ENCODE measurements around the gene PIK3AP1. TPM values are rescaled to one million over a fixed set of nuclear protein-coding genes. Genes with fewer than 3 reads are reported as not detected.

The PIK3AP1 gene
- total RNA-seq, 1 experiment from 2014 or later: 1.7 TPM

- no peak for TF ChIP-seq CTCF (conservative IDR thresholded peaks at IDR 0.05)
- no peak overlapping the region for H3K4ac ChIP-seq (ENCODE audit: low read depth, low read length)
- no peak overlapping the region for H3K18ac ChIP-seq (ENCODE audit: insufficient read length, low read depth, low read length)
- no CpG with 5 or more reads among the region's 1 CpG for WGBS (ENCODE audit: extremely low coverage, insufficient read length, low lambda C conversion rate)
- no peak overlapping the region for H2AFZ ChIP-seq (ENCODE audit: low read length)
- H3K56ac ChIP-seq (ENCODE audit: insufficient read length, low read depth, low read length): no peak overlapping the region
- H3K4me1 ChIP-seq (ENCODE audit: insufficient read depth, low read length): peaks cover 6% of the 10 kb centered on the region; the same call in 1 of the 2 replicates
- H3K79me1 ChIP-seq (ENCODE audit: insufficient read depth, low read depth, low read length, poor library complexity, severe bottlenecking): no peaks in the 10 kb centered on the region
- no peak overlapping the region for H4K91ac ChIP-seq (ENCODE audit: insufficient read length, low read depth, low read length)
- no peak overlapping the region for H3K4me3 Mint-ChIP-seq
- H3K27ac ChIP-seq (ENCODE audit: insufficient read length, low read depth, low read length): no peak overlapping the region
- no peaks in the 10 kb centered on the region for H3K27me3 Mint-ChIP-seq (ENCODE audit: low read depth)
- no peak overlapping the region for H3K27ac Mint-ChIP-seq
- no peak overlapping the region for H4K5ac ChIP-seq (ENCODE audit: insufficient read length, low read depth, low read length)
- no peak overlapping the region for H2BK120ac ChIP-seq (ENCODE audit: low read depth, low read length, poor library complexity, severe bottlenecking)
- no peak overlapping the region for H3K23ac ChIP-seq (ENCODE audit: insufficient read length, low read depth, low read length)
- no peak overlapping the region for H2AK5ac ChIP-seq (ENCODE audit: insufficient read length, low read length)
- H3K4me2 ChIP-seq (ENCODE audit: insufficient read depth, insufficient read length, low read length): no peak overlapping the region
- no peak overlapping the region for H4K8ac ChIP-seq (replicated peaks; ENCODE audit: insufficient read length, low read depth, low read length)
- H2BK12ac ChIP-seq (ENCODE audit: insufficient read length, low read depth, low read length): no peak overlapping the region
- H3T11ph ChIP-seq (ENCODE audit: low read length): no peak overlapping the region
- DNase-seq: no peak
- no peaks in the 10 kb centered on the region for H3K9me3 ChIP-seq (ENCODE audit: control insufficient read depth, low read depth, low read length)
- no peaks in the 10 kb centered on the region for H3K27me3 ChIP-seq (ENCODE audit: insufficient read depth, low read length)
- no peaks in the 10 kb centered on the region for H3K23me2 ChIP-seq (ENCODE audit: insufficient read length, low read depth, low read length, poor library complexity, severe bottlenecking)
- no peaks in the 10 kb centered on the region for H3K9me3 Mint-ChIP-seq
- no peak overlapping the region for H2BK5ac ChIP-seq (ENCODE audit: insufficient read length, low read length)
- H3K36me3 Mint-ChIP-seq (ENCODE audit: insufficient read depth in 1 of 3, low read depth in 3 of 3): no peaks in the 10 kb centered on the region
- H3K79me2 ChIP-seq (ENCODE audit: insufficient read depth, low read length): no peaks in the 10 kb centered on the region; the same call in 1 of the 2 replicates
- H3K9ac ChIP-seq (ENCODE audit: extremely low read depth, insufficient read length, low read length): no peak overlapping the region
- peaks cover 17 to 18% of the 10 kb centered on the region in 2 experiments for H3K4me1 Mint-ChIP-seq
- no peak overlapping the region for H2BK20ac ChIP-seq (ENCODE audit: low read depth, low read length, poor library complexity, severe bottlenecking)
- H4K20me1 ChIP-seq (ENCODE audit: control insufficient read depth, insufficient read depth, insufficient read length): no peaks in the 10 kb centered on the region
- H2BK15ac ChIP-seq (ENCODE audit: low read depth, low read length): no peak overlapping the region
- H3K14ac ChIP-seq (ENCODE audit: insufficient read depth, low read length): no peak overlapping the region
Measured at GRCh38 chr10:96695366-96695765, 24.9 kb downstream of the PIK3AP1 start.

All from H9 (cell line).